ENCODE data around the gene SALL1.

- TF ChIP-seq CTCF (IDR thresholded peaks at IDR 0.05; ENCODE audit: insufficient read depth, low read depth, low read length): no peak
- TF ChIP-seq EZH2 (IDR thresholded peaks at IDR 0.05; ENCODE audit: insufficient read depth, low read length): no peak
These were observed 26.2 kb downstream of the SALL1 start for GRCh38 chr16:51124896-51125295.

All from astrocyte (in vitro differentiated cells and primary cell).